ENCODE measurements around the gene RETN. TPM values are rescaled to one million over a fixed set of nuclear protein-coding genes. Genes with fewer than 3 reads are reported as not detected.
A peak's percentile ranks its signal among the peaks of the same experiment; 100 is the strongest.

Gene RETN
- not detected in 2 replicates for total RNA-seq (2014; rRNA removed; shearing (Covaris generic))
- not detected in 2 replicates for polyA plus RNA-seq (2016; fragmentation: Nextera tagmentation; extraction: Ambion mirVana)
- long read RNA-seq: 0 reads

GRCh38 chr19:7668842-7669241 is at the start of gene RETN:
Gene RETN, plus strand, starts transcription at chr19:7669049. Its CDS starts 278 bp downstream, at chr19:7669327.
- Histone ChIP-seq H3K36me3 (ENCODE audit: insufficient read depth) (no peaks in the 10 kb centered on the region), H3K9me2 (ENCODE audit: insufficient read depth) (no peaks in the 10 kb centered on the region), H3F3A (replicated peaks; ENCODE audit: low read depth) (no peaks in the 10 kb centered on the region), H3K27me3 (ENCODE audit: insufficient read depth) (peaks cover 46% of the 10 kb centered on the region), H3K27ac (ENCODE audit: low read depth) (no peak within 1 kb of the TSS), H4K20me1 (replicated peaks; ENCODE audit: insufficient read depth) (no peaks in the 10 kb centered on the region), H3K79me2 (replicated peaks; ENCODE audit: insufficient read depth) (no peaks in the 10 kb centered on the region), H2AFZ (peak within 1 kb of the TSS; percentile 66; the same call in 1 of the 2 replicates), H3K4me3 (peak within 1 kb of the TSS; percentile 79), H3K4me1 (ENCODE audit: insufficient read depth) (no peaks in the 10 kb centered on the region; the same call in 1 of the 2 replicates), H3K4me2 (peak within 1 kb of the TSS; percentile 92)
- no peaks in the 10 kb centered on the region for H3K36me3 Mint-ChIP-seq (ENCODE audit: low read depth)
- H3K27ac Mint-ChIP-seq: no peak within 1 kb of the TSS
- H3K9me3 Mint-ChIP-seq: peaks cover 6% of the 10 kb centered on the region
- DNase-seq (ENCODE audit: low spot score) (no peak), ATAC-seq (no peak)
- TF ChIP-seq CREB1 (CRISPR knock-in tag; IDR thresholded peaks at IDR 0.05; ENCODE audit: low read depth) (no peak), ZNF462 (CRISPR knock-in tag; IDR thresholded peaks at IDR 0.05) (no peak), CTCF (conservative IDR thresholded peaks at IDR 0.05; ENCODE audit: low read depth in 2 of 2) (no peak)
- H3K4me1 Mint-ChIP-seq: peaks cover 8% of the 10 kb centered on the region; the same call in 2 of the 3 replicates
- peak within 1 kb of the TSS; percentile 89 for H3K4me3 Mint-ChIP-seq
- peaks cover 37% of the 10 kb centered on the region for H3K27me3 Mint-ChIP-seq (ENCODE audit: insufficient read depth, low read depth, poor library complexity)
